Vagina (tissue), 2 donors: ENCODE data around the gene FAF1.

Experiments used
- CTCF ChIP-seq, 3 experiments: fragments of 450-650 bp in 2 of 3; fragments of 200-600 bp in 1 of 3; sonication (generic) in 1 of 3; IDR thresholded peaks; one replicate each; pipeline ENCODE4 v1.5.1; 2017 to 2019; ENCODE audit warnings: antibody characterized with exemption in 3 of 3, mild to moderate bottlenecking in 2 of 3, moderate library complexity in 2 of 3
- POLR2A ChIP-seq, 2 donors: fragments of 450-650 bp; IDR thresholded peaks; one replicate each; pipeline ENCODE4 v1.6.1; 2017; ENCODE audit warnings: antibody characterized with exemption in 2 of 2, mild to moderate bottlenecking in 2 of 2, moderate library complexity in 2 of 2
- POLR2AphosphoS5 ChIP-seq, 2 donors: sonication (generic); formaldehyde crosslinking; IDR thresholded peaks; one replicate each; pipeline ENCODE4 v1.9.0; 2017; ENCODE audit warnings: antibody characterized with exemption in 2 of 2, mild to moderate bottlenecking in 2 of 2, low read depth in 1 of 2; ENCODE audit not compliant: insufficient read depth in 1 of 2

- TF ChIP-seq POLR2A (IDR thresholded peaks at IDR 0.05), result no peak
- no peak for TF ChIP-seq CTCF (IDR thresholded peaks at IDR 0.05)
- TF ChIP-seq POLR2AphosphoS5 (IDR thresholded peaks at IDR 0.05; ENCODE audit: insufficient read depth in 1 of 2, low read depth in 1 of 2), result no peak
These were observed 32.7 kb upstream of the FAF1 start for GRCh38 chr1:50992532-50993318.
